ENCODE data around the gene PHACTR1.

DNA sequence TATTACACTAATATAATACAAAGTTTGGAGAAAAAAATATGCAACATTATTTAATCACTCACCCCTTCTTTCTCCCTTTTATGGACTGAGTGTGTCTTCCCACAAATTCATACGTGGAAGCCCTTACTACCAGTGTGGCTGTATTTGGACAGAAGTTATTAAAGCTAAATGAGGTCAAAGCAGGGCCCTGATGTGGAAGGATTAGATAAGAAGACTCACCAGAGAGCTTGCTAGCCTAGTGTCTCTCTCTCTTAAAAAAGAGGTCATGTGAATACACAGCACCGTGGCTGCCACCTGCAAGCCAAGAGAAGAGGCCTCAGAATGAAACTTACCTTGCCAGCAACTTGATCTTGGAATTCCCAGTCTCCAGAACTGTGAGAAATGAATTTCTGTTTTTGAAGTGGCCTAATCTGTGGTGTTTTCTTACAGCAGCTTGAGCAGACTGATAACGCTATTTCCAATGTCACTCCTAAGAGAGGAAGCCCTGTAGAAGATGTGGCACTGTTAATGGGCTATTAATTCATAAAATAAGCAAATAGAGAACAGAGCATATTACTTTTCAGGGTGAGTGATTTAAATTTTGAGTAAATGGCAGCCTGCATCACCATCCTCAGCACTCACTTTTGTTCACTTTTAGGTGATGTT, 378.3 kb downstream of the PHACTR1 start:
- TF ChIP-seq, protein P1, sequence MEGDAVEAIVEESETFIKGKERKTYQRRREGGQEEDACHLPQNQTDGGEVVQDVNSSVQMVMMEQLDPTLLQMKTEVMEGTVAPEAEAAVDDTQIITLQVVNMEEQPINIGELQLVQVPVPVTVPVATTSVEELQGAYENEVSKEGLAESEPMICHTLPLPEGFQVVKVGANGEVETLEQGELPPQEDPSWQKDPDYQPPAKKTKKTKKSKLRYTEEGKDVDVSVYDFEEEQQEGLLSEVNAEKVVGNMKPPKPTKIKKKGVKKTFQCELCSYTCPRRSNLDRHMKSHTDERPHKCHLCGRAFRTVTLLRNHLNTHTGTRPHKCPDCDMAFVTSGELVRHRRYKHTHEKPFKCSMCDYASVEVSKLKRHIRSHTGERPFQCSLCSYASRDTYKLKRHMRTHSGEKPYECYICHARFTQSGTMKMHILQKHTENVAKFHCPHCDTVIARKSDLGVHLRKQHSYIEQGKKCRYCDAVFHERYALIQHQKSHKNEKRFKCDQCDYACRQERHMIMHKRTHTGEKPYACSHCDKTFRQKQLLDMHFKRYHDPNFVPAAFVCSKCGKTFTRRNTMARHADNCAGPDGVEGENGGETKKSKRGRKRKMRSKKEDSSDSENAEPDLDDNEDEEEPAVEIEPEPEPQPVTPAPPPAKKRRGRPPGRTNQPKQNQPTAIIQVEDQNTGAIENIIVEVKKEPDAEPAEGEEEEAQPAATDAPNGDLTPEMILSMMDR (conservative IDR thresholded peaks at IDR 0.05 in 1 of 2, IDR thresholded peaks at IDR 0.05 in 1 of 2; ENCODE audit: low read depth in 1 of 2, low read length in 2 of 2) = no peak
- TF ChIP-seq EZH2 (IDR thresholded peaks at IDR 0.05; ENCODE audit: low read length, missing control alignments) = no peak

Data from fibroblast of lung (primary cell).